Adipose tissue (tissue), 3 donors: ENCODE data around the gene ABLIM3. TPM values are rescaled to one million over a fixed set of nuclear protein-coding genes. Genes with fewer than 3 reads are reported as not detected.
"Not testable (repeated sequence)": the region's sequence is repeated elsewhere in the genome, so short reads cannot be mapped to it uniquely, and the experiment has no call there.

Experiments used
- H3K27ac ChIP-seq: one replicate; pipeline ENCODE4 v1.5.1; 2013; ENCODE audit warnings: low read depth, low read length
- WGBS, 3 donors: extraction: QIAGEN DNeasy Blood & Tissue Kit; methylation state at CpG; one replicate each; pipeline ENCODE4 v1.1.7; 2013; 5-methylcytosine and 5-hydroxymethylcytosine counted together
- polyA plus RNA-seq, 3 donors: library from polyadenylated mRNA; stranded (reverse); fragments of 200-250 nt; gene quantifications; one replicate each; pipeline ENCODE4 v1.2.3, GENCODE V29; 2013
- donor health status: healthy with polysubstance abuse.
- donor health status: Bipolar disorder and iron deficiency.
- donor health status: healthy.

The ABLIM3 gene
- polyA plus RNA-seq, 3 donors = 5.4 to 148 (median 37.5) TPM

DNA sequence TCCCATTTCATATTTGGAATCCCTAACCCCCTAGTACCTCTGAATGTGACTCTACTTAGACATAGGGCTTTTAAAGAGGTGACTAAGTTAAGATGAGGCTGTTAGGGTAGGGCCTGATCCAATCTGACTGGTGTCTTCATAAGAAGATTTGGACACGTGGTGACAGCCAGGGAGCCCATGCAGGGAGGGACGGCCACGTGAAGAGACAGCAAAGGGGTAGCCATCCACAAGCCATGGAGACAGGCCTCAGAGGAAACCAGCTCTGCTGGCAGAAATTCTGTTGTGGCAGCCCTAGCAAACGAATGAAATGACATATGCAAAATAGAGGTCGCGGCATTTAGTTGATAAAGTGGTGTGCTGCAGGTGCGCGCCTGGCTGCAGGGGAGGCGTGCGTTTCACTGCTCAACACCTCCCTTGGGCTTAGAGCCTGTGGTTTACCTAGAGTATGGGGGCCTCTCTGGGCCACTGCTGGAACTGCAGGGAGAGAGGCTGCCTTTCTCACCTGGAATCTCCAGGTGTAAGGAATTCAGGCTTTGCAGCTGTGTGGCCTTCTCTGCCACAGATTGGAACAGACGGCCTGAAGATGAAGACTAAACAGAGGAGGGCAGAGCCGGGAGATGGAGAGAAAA lies 123.3 kb downstream of the ABLIM3 start:
- 10 to 45% (median 38%) methylated on average over 12 of the region's 12 CpGs for WGBS, 3 donors
- no peak overlapping the region for H3K27ac ChIP-seq

GRCh38 chr5:149265068-149265465 lies 123.8 kb downstream of the ABLIM3 start:
- H3K27ac ChIP-seq = no peak overlapping the region
- WGBS, 3 donors = 83 to 86% (median 85%) methylated on average over 7 of the region's 7 CpGs

GRCh38 chr5:149265597-149265996 lies 124.3 kb downstream of the ABLIM3 start:
- no peak overlapping the region for H3K27ac ChIP-seq
- WGBS, 3 donors = 12 to 61% (median 22%) methylated on average over 4 of the region's 4 CpGs

- WGBS, 3 donors = 90 to 91% (median 91%) methylated on average over 9 of the region's 9 CpGs
Measured at GRCh38 chr5:149267241-149267973, 126.1 kb downstream of the ABLIM3 start.

GRCh38 chr5:149268928-149269557 lies 127.8 kb downstream of the ABLIM3 start:
- no peak overlapping the region for H3K27ac ChIP-seq

More at GRCh38 chr5:149267241-149267973, 126.1 kb downstream of the ABLIM3 start:
- no peak overlapping the region for H3K27ac ChIP-seq

DNA sequence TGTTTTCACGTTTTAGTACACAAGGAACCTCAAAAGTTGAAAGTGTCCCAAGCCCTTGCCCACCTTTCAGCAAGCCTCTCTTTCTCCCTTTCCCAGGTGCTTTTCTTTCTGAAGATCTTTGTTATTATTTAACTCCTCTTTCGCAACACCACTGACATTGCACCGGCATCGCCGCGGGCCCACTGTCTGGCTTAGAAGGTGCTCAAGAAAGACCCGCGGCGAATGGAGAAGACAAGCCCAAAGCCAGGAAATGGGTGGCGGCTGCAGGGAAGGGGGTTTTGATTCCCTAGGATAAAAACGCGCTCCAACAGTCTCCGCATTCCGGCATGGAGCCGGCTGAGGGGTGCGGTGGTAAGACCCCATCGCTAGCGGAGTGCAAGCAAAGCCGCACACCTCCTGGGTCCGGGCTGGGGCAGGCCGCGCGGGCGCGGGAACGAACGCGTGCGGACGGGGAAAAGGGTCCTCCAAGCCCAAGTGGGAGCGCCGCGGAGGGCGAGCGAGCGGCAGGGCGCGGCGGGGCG lies 130.0 kb downstream of the ABLIM3 start:
- WGBS, 3 donors = 5 to 12% (median 5%) methylated on average over 32 to 40 of the region's 40 CpGs
- H3K27ac ChIP-seq = no peak overlapping the region

More at GRCh38 chr5:149268928-149269557, 127.8 kb downstream of the ABLIM3 start:
- WGBS, 3 donors = 59 to 61% (median 61%) methylated on average over 6 of the region's 6 CpGs

DNA sequence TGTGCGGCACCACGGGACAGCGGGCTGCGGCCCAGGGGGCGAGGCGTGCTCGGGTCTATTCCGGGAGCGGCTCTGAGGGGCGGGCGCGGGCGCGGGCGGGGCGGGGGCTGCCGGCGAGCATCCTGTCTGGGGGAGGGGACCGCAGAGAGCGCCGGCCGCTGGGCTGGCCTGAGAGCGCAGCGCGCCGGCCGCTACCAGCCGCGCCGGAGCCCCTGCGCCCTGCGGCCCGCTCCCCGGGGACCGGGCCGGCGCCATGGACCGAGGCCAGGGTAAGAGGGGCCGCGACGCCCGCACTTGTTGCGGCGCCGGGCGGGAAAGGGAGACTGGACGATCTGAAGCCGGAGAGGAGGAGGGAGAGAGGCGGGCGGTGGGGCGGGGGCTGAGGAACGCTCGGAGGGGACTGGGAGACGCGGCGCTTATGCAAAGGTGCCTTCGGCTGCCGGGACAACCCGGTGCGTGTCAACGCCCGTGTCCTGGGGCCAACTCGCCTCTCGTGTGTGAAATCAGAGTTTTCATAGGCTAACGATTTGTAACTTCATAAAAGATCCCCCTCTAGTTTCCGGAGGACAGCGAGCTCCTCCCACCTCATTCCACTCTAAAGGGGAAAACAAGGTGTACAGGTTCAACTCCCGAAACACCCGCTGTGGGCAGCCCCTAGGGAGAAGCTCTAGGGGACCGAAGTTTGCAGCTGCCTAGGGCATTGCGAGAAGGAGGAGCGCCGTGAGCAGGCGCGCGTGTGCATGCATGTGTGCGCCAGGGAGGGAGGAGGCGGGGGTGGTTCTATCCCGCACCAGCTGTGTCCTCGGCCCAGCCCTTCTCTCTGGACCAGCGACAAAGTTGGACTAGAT lies 130.6 kb downstream of the ABLIM3 start, which contains the start of gene AFAP1L1:
AFAP1L1 (plus strand) TSS at position 144 of the 848 bp plus-strand sequence; CDS start at position 254, 110 bp downstream.
- 0% methylated on average over 54 to 81 of the region's 81 CpGs for WGBS, 3 donors
- no peak within 1 kb of the TSS for H3K27ac ChIP-seq

DNA sequence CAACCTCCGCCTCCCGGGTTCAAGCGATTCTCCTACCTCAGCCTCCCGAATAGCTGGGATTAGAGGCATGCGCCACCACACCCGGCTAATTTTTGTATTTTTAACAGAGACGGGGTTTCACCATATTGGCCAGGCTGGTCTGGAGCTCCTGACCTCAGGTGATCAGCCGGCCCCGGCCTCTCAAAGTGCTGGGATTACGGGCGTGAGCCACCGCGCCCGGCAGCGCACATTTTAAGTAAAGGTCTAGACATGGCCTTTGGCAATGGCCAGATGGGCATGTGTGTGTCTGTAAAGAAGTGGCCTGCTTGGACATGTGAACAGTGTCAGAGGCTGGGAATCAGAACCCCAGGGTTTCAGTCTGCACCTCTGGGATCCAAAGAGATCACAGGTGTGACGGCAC lies 131.5 kb downstream of the ABLIM3 start:
- WGBS, 3 donors = 52 to 63% (median 61%) methylated on average over 16 of the region's 16 CpGs
- H3K27ac ChIP-seq = not testable (repeated sequence)

GRCh38 chr5:149273237-149273636 lies 131.9 kb downstream of the ABLIM3 start:
- H3K27ac ChIP-seq = no peak overlapping the region
- 70 to 88% (median 74%) methylated on average over 5 of the region's 5 CpGs for WGBS, 3 donors

GRCh38 chr5:149273950-149274349 lies 132.7 kb downstream of the ABLIM3 start:
- no peak overlapping the region for H3K27ac ChIP-seq
- WGBS, 3 donors = 73 to 80% (median 75%) methylated on average over 3 of the region's 3 CpGs

DNA sequence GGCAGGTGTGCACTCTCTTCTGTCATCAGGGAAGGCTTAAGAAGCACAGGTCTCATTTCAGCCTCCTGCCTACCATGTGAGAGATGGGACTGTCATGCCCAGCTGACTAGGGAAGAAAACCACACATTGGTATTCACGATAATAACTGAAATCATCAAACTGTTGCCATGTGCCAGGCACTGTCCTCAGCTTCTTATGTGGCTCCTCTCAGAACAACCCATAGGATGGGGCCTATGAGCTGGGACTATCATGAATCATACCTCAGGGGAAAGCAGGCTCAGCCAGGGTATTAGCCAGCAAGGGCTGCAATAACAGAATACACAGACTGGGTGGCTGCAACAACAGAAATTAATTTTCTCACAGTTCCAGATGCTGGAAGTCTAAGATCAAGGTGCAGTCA lies 133.6 kb downstream of the ABLIM3 start:
- no peak overlapping the region for H3K27ac ChIP-seq
- 89 to 94% (median 90%) methylated on average over 1 of the region's 1 CpG for WGBS, 3 donors

DNA sequence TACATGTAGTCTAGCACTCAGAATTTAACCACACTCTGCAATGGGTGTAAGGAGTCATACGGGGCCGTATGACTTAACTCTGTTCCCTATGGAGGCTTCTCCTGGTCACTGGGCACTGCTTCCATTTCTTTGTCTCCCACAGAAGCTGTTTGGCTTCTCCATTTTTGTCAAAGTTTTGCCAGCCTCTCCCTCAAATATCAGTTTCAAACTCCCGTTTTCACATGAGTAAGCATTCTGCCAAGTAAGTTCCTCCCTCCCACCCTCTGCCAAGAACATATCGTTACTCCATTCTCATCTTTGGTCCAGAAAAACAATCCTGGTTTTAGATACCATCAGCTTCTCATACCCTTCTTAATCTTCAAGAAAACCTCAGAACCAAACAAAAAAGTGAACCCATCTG lies 136.5 kb downstream of the ABLIM3 start:
- WGBS, 3 donors = 31 to 76% (median 40%) methylated on average over 4 of the region's 4 CpGs
- no peak overlapping the region for H3K27ac ChIP-seq

- WGBS, 3 donors = 68 to 69% (median 68%) methylated on average over 5 of the region's 5 CpGs
Measured at GRCh38 chr5:149278451-149279210, 137.3 kb downstream of the ABLIM3 start.

DNA sequence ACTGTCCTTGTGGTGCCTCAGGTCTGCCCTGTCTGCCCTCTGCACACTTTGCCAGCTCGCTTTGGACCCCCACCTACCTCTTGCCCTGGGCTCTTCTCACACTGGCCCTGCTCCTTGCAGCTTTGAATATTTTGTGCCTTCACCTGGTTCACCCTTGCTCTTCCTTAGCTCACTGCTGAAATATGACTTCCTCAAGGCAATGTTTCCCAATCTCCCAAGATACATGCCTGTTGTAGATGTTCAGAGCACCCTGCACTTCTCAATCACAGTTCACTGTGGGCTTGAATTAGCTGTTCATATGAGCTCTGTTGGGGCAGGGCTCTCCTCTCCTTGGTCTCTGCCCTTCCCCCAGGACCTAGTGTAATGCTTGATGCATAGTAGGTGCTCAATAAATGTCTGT lies 138.4 kb downstream of the ABLIM3 start:
- no peak overlapping the region for H3K27ac ChIP-seq
- WGBS, 3 donors = 82 to 92% (median 86%) methylated on average over 1 of the region's 1 CpG

More at GRCh38 chr5:149278451-149279210, 137.3 kb downstream of the ABLIM3 start:
- no peak overlapping the region for H3K27ac ChIP-seq

GRCh38 chr5:149280124-149280523 lies 138.8 kb downstream of the ABLIM3 start:
- no peak overlapping the region for H3K27ac ChIP-seq
- WGBS, 3 donors = 15 to 39% (median 20%) methylated on average over 1 of the region's 1 CpG

GRCh38 chr5:149280802-149281201 lies 139.5 kb downstream of the ABLIM3 start:
- 68 to 82% (median 69%) methylated on average over 4 of the region's 4 CpGs for WGBS, 3 donors
- H3K27ac ChIP-seq = no peak overlapping the region
